H4 (cell line): Measurements from ENCODE around the gene PLIN1. TPM values are rescaled to one million over a fixed set of nuclear protein-coding genes. Genes with fewer than 3 reads are reported as not detected.

ENCODE experiments used
- DNase-seq: peaks from one replicate; pipeline ENCODE4 v3.0.0-alpha.2; 2015; ENCODE audit warnings: low spot score
- total RNA-seq: library from RNA; depleted of rRNA; stranded (reverse); fragments of >200 nt; shearing (Covaris generic); gene quantifications from 2 replicates; pipeline ENCODE4 v1.2.3, GENCODE V29; 2014; rRNA removed

PLIN1 gene
- total RNA-seq, 1 experiment from 2014 or later, result 0.19 TPM

- DNase-seq, result no peak
Observed at GRCh38 chr15:89627256-89627970, 51.8 kb downstream of the PLIN1 start.

- DNase-seq, result no peak
Observed at GRCh38 chr15:89625716-89626115, 53.5 kb downstream of the PLIN1 start.

- DNase-seq, result no peak
Observed at GRCh38 chr15:89623165-89623564, 56.0 kb downstream of the PLIN1 start.

- no peak for DNase-seq
Observed at GRCh38 chr15:89621547-89621946, 57.6 kb downstream of the PLIN1 start.

GRCh38 chr15:89616228-89616627, 62.9 kb downstream of the PLIN1 start:
- DNase-seq, result no peak

- no peak for DNase-seq
Observed at GRCh38 chr15:89615135-89615534, 64.0 kb downstream of the PLIN1 start.

Other genes starting within 250 kb of the PLIN1 start
- not detected in 2 replicates for gene RHCG, start 182.8 kb downstream of the PLIN1 start, total RNA-seq
- gene TICRR, start 103.9 kb downstream of the PLIN1 start, total RNA-seq, result 5.1 and 5.3 TPM in 2 replicates
- gene KIF7, start 23.9 kb downstream of the PLIN1 start, total RNA-seq, result 3.3 and 3.6 TPM in 2 replicates
- 7.2 and 13.3 TPM in 2 replicates for gene PEX11A, start 11.4 kb upstream of the PLIN1 start, total RNA-seq
- 0.35 TPM in 1 of 2 replicates, not detected in the other for gene WDR93, start 11.4 kb upstream of the PLIN1 start, total RNA-seq
- 0.47 TPM in 1 of 2 replicates, not detected in the other for gene MESP1, start 71.9 kb upstream of the PLIN1 start, total RNA-seq
- gene MESP2, start 97.0 kb upstream of the PLIN1 start, total RNA-seq, result not detected in 2 replicates
- 3.5 and 4.7 TPM in 2 replicates for gene ANPEP, start 135.5 kb upstream of the PLIN1 start, total RNA-seq
- 60.9 and 81.4 TPM in 2 replicates for gene AP3S2, start 214.6 kb upstream of the PLIN1 start, total RNA-seq
- 3.4 and 5.1 TPM in 2 replicates for gene ARPIN, start 233.6 kb upstream of the PLIN1 start, total RNA-seq